PC-9 (cell line): Measurements from ENCODE around the gene LCMT2.

Source experiments
- CTCF ChIP-seq: fragments of 200-600 bp; sonication (generic); conservative IDR thresholded peaks from 2 replicates; pipeline ENCODE4 v1.6.1; 2017; ENCODE audit warnings: mixed run types, antibody characterized with exemption, mild to moderate bottlenecking, moderate library complexity
- EZH2 ChIP-seq: fragments of 200-600 bp; sonication (generic); IDR thresholded peaks from 2 replicates; pipeline ENCODE4 v1.8.0; 2017; ENCODE audit warnings: antibody characterized with exemption, low read depth

GRCh38 chr15:43302205-43302817, 28.1 kb downstream of the LCMT2 start, which contains the start of gene TGM7:
- no peak for TF ChIP-seq CTCF
- no peak for TF ChIP-seq EZH2
